BLaER1 (cell line): ENCODE measurements around the gene CARD10.
"Not testable (repeated sequence)": the region's sequence is repeated elsewhere in the genome, so short reads cannot be mapped to it uniquely, and the experiment has no call there.

Experiments used
- H3K27ac ChIP-seq: shearing (Covaris generic); formaldehyde crosslinking; 2 replicates; pipeline ENCODE4 v1.8.1; 2022
- H3K27me3 ChIP-seq: shearing (Covaris generic); formaldehyde crosslinking; 2 replicates; pipeline ENCODE4 v1.8.1; 2022
- H3K36me3 ChIP-seq: shearing (Covaris generic); formaldehyde crosslinking; 2 replicates; pipeline ENCODE4 v1.8.1; 2022
- H3K4me1 ChIP-seq: shearing (Covaris generic); formaldehyde crosslinking; 2 replicates; pipeline ENCODE4 v1.8.1; 2022
- H3K4me2 ChIP-seq: shearing (Covaris generic); formaldehyde crosslinking; 2 replicates; pipeline ENCODE4 v1.8.1; 2022
- H3K4me3 ChIP-seq: shearing (Covaris generic); formaldehyde crosslinking; 2 replicates; pipeline ENCODE4 v1.8.1; 2022
- H3K9ac ChIP-seq: shearing (Covaris generic); formaldehyde crosslinking; 2 replicates; pipeline ENCODE4 v1.8.1; 2022
- H3K9me3 ChIP-seq: shearing (Covaris generic); formaldehyde crosslinking; 2 replicates; pipeline ENCODE4 v1.8.1; 2022
- H4K20me1 ChIP-seq: shearing (Covaris generic); formaldehyde crosslinking; 2 replicates; pipeline ENCODE4 v1.8.1; 2022
- Cebpa-rat ChIP-seq: shearing (Covaris generic); IDR thresholded peaks from 2 replicates; pipeline ENCODE4 v1.8.1; 2022

CARD10 gene

DNA sequence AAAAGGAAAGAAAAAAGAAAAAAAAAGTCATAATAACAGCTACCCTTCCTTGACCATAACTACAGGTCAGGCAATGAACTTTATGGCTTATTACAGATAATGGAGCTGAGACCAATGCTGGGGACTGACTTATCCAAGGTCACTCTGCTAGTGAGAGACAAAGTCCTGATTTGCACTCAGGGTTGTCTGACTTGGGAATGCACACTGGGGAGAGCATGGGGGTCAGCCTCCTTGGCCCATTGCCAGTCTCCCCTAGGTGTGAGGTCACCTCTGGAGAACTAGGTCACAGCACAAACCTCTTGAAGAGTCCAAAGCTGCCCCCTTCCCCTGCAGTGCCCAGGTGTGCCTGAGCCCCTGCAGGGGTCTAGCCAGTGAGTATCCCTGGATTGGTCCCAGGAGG, 35.8 kb upstream of the CARD10 start:
- Histone ChIP-seq H3K4me3 (no peak overlapping the region), H3K36me3 (no peaks in the 10 kb centered on the region), H3K4me1 (peaks cover 17% of the 10 kb centered on the region), H3K4me2 (no peak overlapping the region), H3K9me3 (no peaks in the 10 kb centered on the region), H4K20me1 (no peaks in the 10 kb centered on the region; the same call in 1 of the 2 replicates), H3K27me3 (peaks cover 38% of the 10 kb centered on the region), H3K27ac (no peak overlapping the region), H3K9ac (no peak overlapping the region)
- no peak for TF ChIP-seq Cebpa-rat

DNA sequence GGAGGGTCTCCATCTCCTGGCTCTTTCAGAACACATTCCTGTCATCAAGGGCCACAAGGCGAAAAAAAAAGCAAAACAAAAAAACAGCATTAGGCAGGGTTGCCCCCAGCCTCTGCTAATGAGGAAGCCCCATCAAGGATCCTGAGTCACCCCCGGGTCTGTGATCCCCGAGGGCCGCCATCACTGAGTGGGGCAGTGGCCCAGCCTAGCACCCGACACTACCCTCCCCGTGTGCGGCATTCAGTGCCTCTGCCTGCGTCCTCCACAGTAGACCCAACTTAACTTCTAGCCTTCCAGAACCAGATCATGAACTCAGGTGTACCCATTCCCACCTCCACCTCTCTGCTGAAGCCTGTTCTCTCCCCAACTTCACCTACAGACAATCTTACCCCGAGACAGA, 34.5 kb upstream of the CARD10 start:
- peaks cover 27% of the 10 kb centered on the region for H3K4me1 ChIP-seq
- H3K4me3 ChIP-seq = no peak overlapping the region
- no peak overlapping the region for H3K27ac ChIP-seq
- no peak for TF ChIP-seq Cebpa-rat
- H3K4me2 ChIP-seq = no peak overlapping the region
- no peaks in the 10 kb centered on the region for H3K9me3 ChIP-seq
- no peaks in the 10 kb centered on the region for H3K36me3 ChIP-seq
- H4K20me1 ChIP-seq = no peaks in the 10 kb centered on the region
- no peak overlapping the region for H3K9ac ChIP-seq
- peaks cover 25% of the 10 kb centered on the region for H3K27me3 ChIP-seq

DNA sequence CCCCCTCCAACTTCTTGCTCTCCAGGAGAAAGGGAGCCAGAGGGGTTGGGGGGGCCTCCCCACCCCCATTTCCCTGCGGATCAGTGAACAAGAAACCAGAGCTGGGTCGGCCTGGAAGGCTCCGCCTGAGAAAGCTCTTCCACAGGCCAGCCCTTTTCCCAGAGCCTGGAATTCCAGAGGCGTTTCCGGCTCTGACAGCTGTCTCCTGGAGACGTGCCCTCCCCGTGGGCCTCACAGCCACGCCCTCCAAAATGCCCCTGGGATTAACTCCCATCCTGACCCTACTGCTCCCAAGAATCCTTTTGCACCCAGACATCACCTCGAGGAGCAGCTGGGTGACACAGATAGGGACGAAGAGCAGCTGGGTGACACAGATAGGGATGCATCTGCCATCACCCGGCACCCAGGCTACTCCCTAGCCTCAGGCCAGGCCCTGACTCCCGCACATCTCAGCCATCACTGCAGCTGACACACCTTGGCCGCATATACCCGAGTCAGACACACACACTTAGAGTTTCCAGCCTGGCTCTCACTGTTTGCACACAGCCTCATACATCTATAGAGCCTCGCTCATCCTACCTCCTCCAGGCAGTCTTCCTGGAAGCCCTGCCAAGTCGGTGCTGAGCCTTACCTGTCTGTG, 33.4 kb upstream of the CARD10 start:
- Histone ChIP-seq H4K20me1 (no peaks in the 10 kb centered on the region), H3K9ac (no peak overlapping the region), H3K4me2 (no peak overlapping the region), H3K27ac (no peak overlapping the region), H3K4me1 (peaks cover 27% of the 10 kb centered on the region), H3K36me3 (no peaks in the 10 kb centered on the region), H3K4me3 (no peak overlapping the region), H3K9me3 (no peaks in the 10 kb centered on the region), H3K27me3 (peaks cover 14% of the 10 kb centered on the region)
- TF ChIP-seq Cebpa-rat = no peak

DNA sequence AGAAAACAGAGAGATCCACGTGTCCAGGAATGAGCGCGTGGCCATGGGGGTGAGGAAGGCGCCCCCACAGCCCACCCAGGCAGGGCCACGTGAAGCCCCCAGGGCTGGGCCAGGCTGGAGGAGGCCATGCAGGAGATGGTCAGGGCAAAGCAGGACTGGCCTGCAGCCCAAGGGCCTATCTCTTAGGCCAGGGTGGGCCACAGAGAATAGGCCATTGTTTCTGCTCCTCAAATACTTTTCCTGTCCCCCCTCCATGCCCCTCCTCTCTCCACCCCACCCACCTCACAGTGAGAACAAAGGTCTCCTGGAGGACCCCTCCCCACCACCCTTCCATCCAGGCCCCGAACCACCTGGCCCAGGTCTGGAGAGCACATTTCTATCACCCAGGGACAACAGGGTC, 32.8 kb upstream of the CARD10 start:
- TF ChIP-seq Cebpa-rat = no peak
- H3K36me3 ChIP-seq = no peaks in the 10 kb centered on the region
- no peak overlapping the region for H3K4me3 ChIP-seq
- no peaks in the 10 kb centered on the region for H3K9me3 ChIP-seq
- H3K4me1 ChIP-seq = peaks cover 24% of the 10 kb centered on the region
- no peak overlapping the region for H3K4me2 ChIP-seq
- no peaks in the 10 kb centered on the region for H4K20me1 ChIP-seq
- H3K27me3 ChIP-seq = peaks cover 8% of the 10 kb centered on the region
- no peak overlapping the region for H3K9ac ChIP-seq
- H3K27ac ChIP-seq = no peak overlapping the region

DNA sequence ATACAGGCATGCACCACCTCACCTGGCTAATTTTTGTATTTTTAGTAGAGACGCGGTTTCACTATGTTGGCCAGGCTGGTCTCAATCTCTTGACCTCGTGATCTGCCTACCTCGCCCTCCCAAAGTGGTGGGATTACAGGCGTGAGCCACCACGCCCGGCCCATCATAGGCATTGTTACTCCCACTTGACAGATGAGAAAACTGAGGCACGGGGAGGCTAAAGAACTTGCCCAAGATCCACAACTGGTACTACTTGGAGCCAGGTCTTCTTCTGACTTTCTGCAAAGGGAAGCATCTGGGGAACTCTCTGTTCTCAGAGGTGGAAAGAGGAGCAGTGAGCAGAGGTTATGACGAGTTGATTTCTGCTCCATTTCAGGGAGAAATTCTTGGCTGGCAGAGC, 31.7 kb upstream of the CARD10 start:
- H3K4me1 ChIP-seq = peaks cover 26% of the 10 kb centered on the region
- H3K4me3 ChIP-seq, H3K36me3 ChIP-seq, H3K4me2 ChIP-seq, H3K27me3 ChIP-seq, H3K9ac ChIP-seq, H3K27ac ChIP-seq, H3K9me3 ChIP-seq, H4K20me1 ChIP-seq: not testable (repeated sequence)

DNA sequence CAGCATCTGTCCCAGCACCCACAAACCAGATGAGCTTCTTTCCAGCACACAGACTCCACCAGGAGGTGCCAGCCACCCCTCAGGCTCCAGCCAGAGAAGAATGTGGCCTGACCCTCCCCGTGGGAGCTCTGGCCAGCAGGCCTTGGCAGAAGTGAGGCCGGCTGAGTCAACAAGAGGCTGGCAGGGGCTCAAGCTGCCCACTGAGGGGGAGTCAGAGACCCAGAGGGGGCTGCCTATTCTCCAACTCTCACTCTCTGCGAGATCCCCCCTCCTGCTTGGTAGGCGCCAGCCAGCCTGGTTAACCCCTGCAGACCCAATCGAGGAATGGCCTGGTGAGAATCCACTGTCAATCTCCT, 30.5 kb upstream of the CARD10 start:
- TF ChIP-seq Cebpa-rat = no peak
- no peak overlapping the region for H3K27ac ChIP-seq
- no peaks in the 10 kb centered on the region for H3K36me3 ChIP-seq
- H3K9me3 ChIP-seq = no peaks in the 10 kb centered on the region
- H3K4me3 ChIP-seq = no peak overlapping the region
- no peak overlapping the region for H3K4me2 ChIP-seq
- no peaks in the 10 kb centered on the region for H4K20me1 ChIP-seq
- no peaks in the 10 kb centered on the region for H3K27me3 ChIP-seq
- peaks cover 34% of the 10 kb centered on the region for H3K4me1 ChIP-seq
- no peak overlapping the region for H3K9ac ChIP-seq

DNA sequence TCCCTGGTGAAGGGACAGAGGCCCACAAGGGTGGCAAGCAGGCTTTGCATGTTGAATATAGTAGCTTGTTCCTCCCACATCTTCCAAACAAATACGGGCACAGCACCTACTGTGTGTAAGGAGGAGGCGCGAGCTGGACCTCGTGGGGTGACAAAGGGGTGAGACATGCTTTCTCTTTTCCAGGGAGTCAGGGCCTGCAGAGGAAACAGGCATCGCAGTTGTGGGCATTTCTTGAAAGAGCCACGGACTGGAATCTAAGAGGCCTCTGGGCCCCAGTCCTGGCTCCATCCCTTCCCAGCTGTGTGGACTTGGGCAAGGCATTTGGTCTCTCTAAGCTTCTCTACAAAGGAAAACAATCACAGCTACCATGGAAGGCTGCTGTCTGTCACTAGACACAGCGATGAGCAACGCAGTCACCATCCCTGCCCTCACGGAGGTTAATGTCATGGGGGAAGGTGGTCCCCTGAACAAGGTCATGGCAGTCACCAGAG, 28.1 kb upstream of the CARD10 start:
- Histone ChIP-seq H3K4me3 (no peak overlapping the region), H4K20me1 (no peaks in the 10 kb centered on the region), H3K27me3 (no peaks in the 10 kb centered on the region), H3K27ac (no peak overlapping the region), H3K4me1 (peaks cover 40% of the 10 kb centered on the region), H3K4me2 (no peak overlapping the region), H3K9me3 (no peaks in the 10 kb centered on the region), H3K9ac (no peak overlapping the region), H3K36me3 (no peaks in the 10 kb centered on the region)
- TF ChIP-seq Cebpa-rat = no peak

DNA sequence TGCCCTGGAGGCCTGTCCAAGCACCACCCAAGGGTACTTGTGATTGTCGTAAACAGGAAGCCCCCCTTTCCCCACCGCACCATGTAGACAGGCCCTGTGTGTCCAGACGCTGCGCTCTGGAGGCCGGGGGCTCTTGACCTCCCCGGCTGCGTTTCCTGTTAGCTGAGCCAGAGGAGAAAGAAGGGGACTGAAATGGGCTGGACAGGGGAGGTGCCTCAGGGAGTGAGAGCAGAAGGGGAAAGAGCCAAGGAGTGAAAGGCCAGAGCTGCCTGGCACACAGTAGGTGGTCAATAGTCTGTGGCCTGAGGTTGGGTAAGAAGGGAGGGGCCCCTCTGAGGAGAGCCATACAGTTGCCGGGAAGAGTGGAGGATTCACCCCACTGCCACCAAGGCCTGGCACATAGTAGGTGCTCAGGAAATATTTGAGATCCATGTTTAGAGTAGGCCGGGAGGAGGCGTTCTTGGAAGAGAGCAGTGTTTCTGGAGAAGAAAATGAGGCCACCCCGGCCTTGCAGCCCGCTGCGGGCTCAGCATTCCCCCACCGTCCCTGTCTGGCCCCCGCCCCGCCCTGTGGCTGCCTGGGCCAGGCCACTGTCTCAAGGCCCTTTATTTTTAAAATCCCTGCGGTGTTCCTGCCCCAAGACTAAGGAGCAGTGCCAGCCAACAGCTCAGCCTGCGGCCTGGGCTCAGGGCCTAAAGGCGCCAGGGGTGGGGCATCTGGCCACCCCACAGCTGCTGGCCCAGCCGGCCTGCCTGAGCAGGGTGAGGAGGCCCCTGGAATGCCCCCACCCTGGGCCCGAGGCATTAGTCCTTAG, 27.4 kb upstream of the CARD10 start:
- no peaks in the 10 kb centered on the region for H3K27me3 ChIP-seq
- H3K9me3 ChIP-seq = no peaks in the 10 kb centered on the region
- no peak overlapping the region for H3K4me3 ChIP-seq
- H3K36me3 ChIP-seq = no peaks in the 10 kb centered on the region
- H3K4me1 ChIP-seq = peaks cover 47% of the 10 kb centered on the region
- H3K9ac ChIP-seq = no peak overlapping the region
- no peaks in the 10 kb centered on the region for H4K20me1 ChIP-seq
- H3K27ac ChIP-seq = no peak overlapping the region
- peak overlapping the region; percentile 62 for H3K4me2 ChIP-seq
- no peak for TF ChIP-seq Cebpa-rat

DNA sequence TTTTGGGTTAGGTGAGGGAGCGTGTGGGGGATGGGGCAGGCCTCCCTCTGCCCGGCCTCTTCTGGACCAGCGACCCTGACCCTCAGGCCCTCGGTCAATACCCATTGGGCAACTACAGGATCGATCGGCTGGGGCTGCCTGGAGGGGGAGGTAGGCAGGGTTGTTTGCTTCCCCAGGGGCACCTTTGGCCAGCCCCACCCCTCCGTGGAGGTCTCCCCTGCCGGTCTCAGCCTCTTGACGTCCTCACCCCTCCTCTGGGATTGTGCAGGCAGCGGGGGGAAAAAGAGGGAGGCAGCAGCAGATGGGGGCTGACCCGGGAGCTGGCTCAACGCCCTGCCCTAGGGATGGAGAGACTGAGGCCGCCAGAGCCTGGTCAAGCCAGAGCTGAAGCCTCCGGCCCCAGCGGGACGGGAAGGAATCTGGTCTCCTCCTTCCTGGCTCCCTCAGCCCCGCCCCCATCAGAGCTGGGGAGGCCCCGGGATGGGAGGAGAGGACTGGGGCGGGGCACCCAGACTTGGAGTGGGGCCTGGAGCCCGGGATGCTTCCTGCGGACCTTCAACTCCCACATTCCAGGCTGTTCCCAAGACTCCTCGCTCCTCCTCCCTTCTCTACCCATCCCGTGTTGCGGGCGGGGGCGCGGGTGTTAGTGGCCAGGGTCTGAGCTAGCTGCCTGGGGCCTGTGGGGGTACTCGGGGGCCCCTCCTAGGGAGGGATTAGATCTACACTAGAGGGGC, 26.7 kb upstream of the CARD10 start:
- Histone ChIP-seq H3K9me3 (no peaks in the 10 kb centered on the region), H3K4me1 (peaks cover 55% of the 10 kb centered on the region), H3K36me3 (no peaks in the 10 kb centered on the region), H4K20me1 (no peaks in the 10 kb centered on the region), H3K4me3 (no peak overlapping the region), H3K9ac (no peak overlapping the region), H3K4me2 (peak overlapping the region; percentile 62), H3K27me3 (no peaks in the 10 kb centered on the region), H3K27ac (no peak overlapping the region)
- TF ChIP-seq Cebpa-rat = no peak
